ENCODE measurements around the gene EIF2S2. TPM values are rescaled to one million over a fixed set of nuclear protein-coding genes. Genes with fewer than 3 reads are reported as not detected.

Gene EIF2S2
- total RNA-seq, 4 donors from 2014 or later, result 39.0 to 79.3 (median 64.4) TPM

- H3K27ac ChIP-seq, result no peak overlapping the region
- TF ChIP-seq CTCF (IDR thresholded peaks at IDR 0.05) (no peak), POLR2A (IDR thresholded peaks at IDR 0.05) (no peak)
- peaks cover 0 to 98% (median 34%) of the 10 kb centered on the region in 3 donors for H3K36me3 ChIP-seq
Observed at GRCh38 chr20:34084227-34084923, 27.7 kb downstream of the EIF2S2 start.

GRCh38 chr20:34083781-34084180 lies 28.3 kb downstream of the EIF2S2 start:
- no peak for DNase-seq
- Histone ChIP-seq H3K4me1 (peaks cover 0 to 20% (median 7%) of the 10 kb centered on the region in 3 donors), H3K36me3 (peaks cover 0 to 98% (median 29%) of the 10 kb centered on the region in 3 donors), H3K9me3 (no peaks in the 10 kb centered on the region), H3K27ac (peak overlapping the region in 2 of 4 donors; percentile 38 to 53), H3K27me3 (no peaks in the 10 kb centered on the region), H3K4me3 (no peak overlapping the region)
- WGBS, 2 donors, result 86 to 100% methylated on average over 2 of the region's 2 CpGs
- TF ChIP-seq CTCF (IDR thresholded peaks at IDR 0.05), result no peak
- TF ChIP-seq POLR2A (IDR thresholded peaks at IDR 0.05), result no peak
- intact Hi-C loops (cut with DNase I), result no loop called here

More at GRCh38 chr20:34084227-34084923, 27.7 kb downstream of the EIF2S2 start:
- Histone ChIP-seq H3K27me3 (no peaks in the 10 kb centered on the region), H3K4me3 (no peak overlapping the region), H3K9me3 (no peaks in the 10 kb centered on the region), H3K4me1 (peaks cover 0 to 26% (median 7%) of the 10 kb centered on the region in 3 donors)
- no peak for DNase-seq
- 83 to 91% methylated on average over 7 to 8 of the region's 9 CpGs for WGBS, 2 donors
- intact Hi-C loops (cut with DNase I), result no loop called here

GRCh38 chr20:34083137-34083536 lies 28.9 kb downstream of the EIF2S2 start:
- intact Hi-C loops (cut with DNase I), result no loop called here
- Histone ChIP-seq H3K4me3 (no peak overlapping the region), H3K36me3 (peaks cover 0 to 98% (median 23%) of the 10 kb centered on the region in 3 donors), H3K27me3 (no peaks in the 10 kb centered on the region), H3K27ac (peak overlapping the region in 3 of 4 donors; percentile 23 to 53 (median 38)), H3K4me1 (peaks cover 0 to 18% (median 7%) of the 10 kb centered on the region in 3 donors), H3K9me3 (no peaks in the 10 kb centered on the region)
- no peak for DNase-seq
- no peak for TF ChIP-seq POLR2A (IDR thresholded peaks at IDR 0.05)
- peak in 3 of 6 experiments; percentile 4 to 17 (median 15) for TF ChIP-seq CTCF (IDR thresholded peaks at IDR 0.05)
- 8 to 10% methylated on average over 5 to 7 of the region's 7 CpGs for WGBS, 2 donors

- H3K36me3 ChIP-seq, result peaks cover 1 to 98% (median 24%) of the 10 kb centered on the region in 3 donors
- no peak for DNase-seq
- intact Hi-C loops (cut with DNase I), result no loop called here
- H3K27ac ChIP-seq, result peak overlapping the region in 1 of 4 donors; percentile 38
- no peaks in the 10 kb centered on the region for H3K9me3 ChIP-seq
- peaks cover 0 to 18% (median 7%) of the 10 kb centered on the region in 3 donors for H3K4me1 ChIP-seq
- 85 to 91% methylated on average over 3 to 7 of the region's 8 CpGs for WGBS, 2 donors
- H3K4me3 ChIP-seq, result no peak overlapping the region
- no peaks in the 10 kb centered on the region for H3K27me3 ChIP-seq
- TF ChIP-seq POLR2A (IDR thresholded peaks at IDR 0.05) (no peak), CTCF (IDR thresholded peaks at IDR 0.05) (no peak)
Observed at GRCh38 chr20:34082232-34082887, 29.7 kb downstream of the EIF2S2 start.

- DNase-seq, result no peak
- no peak overlapping the region for H3K27ac ChIP-seq
- intact Hi-C loops (cut with DNase I), result loop anchor here (5.0 kb wide), 1 partner anchor 153 kb away; no protein-coding TSS in a partner anchor
- TF ChIP-seq CTCF (IDR thresholded peaks at IDR 0.05) (no peak), POLR2A (IDR thresholded peaks at IDR 0.05) (no peak)
- H3K27me3 ChIP-seq, result no peaks in the 10 kb centered on the region
- WGBS, 2 donors, result 96 to 100% methylated on average over 1 to 4 of the region's 6 CpGs
- peaks cover 0 to 18% (median 7%) of the 10 kb centered on the region in 3 donors for H3K4me1 ChIP-seq
- H3K36me3 ChIP-seq, result peaks cover 13 to 98% (median 21%) of the 10 kb centered on the region in 3 donors
- no peaks in the 10 kb centered on the region for H3K9me3 ChIP-seq
- H3K4me3 ChIP-seq, result no peak overlapping the region
Observed at GRCh38 chr20:34079818-34080217, 32.2 kb downstream of the EIF2S2 start.
